K562 (cell line): ENCODE results near the gene UHMK1. TPM values are rescaled to one million over a fixed set of nuclear protein-coding genes. Genes with fewer than 3 reads are reported as not detected.

Source experiments
- ARNT ChIP-seq, 2 experiments: fragments of 450-650 bp; IDR thresholded peaks; 2 replicates each; pipeline ENCODE4 v1.6.1; 2016; ENCODE audit warnings: mild to moderate bottlenecking in 1 of 2
- CLOCK ChIP-seq: fragments of 250-450 bp; sonication (Bioruptor Pico); IDR thresholded peaks from 2 replicates; pipeline ENCODE4 v1.4.0; 2020; ENCODE audit warnings: mild to moderate bottlenecking, moderate library complexity, borderline replicate concordance
- CXXC5 ChIP-seq: fragments of 250-450 bp; sonication (Bioruptor Pico); IDR thresholded peaks from 2 replicates; pipeline ENCODE4 v1.8.0; 2022; ENCODE audit warnings: inconsistent platforms, mild to moderate bottlenecking, moderate library complexity
- ERF ChIP-seq: fragments of 450-650 bp; formaldehyde crosslinking; IDR thresholded peaks from 2 replicates; pipeline ENCODE4 v1.4.0; 2020; ENCODE audit warnings: mild to moderate bottlenecking, mixed read lengths
- ETV6 ChIP-seq, 3 experiments: fragments of 150-350 bp in 1 of 3; sonication (generic) in 1 of 3; formaldehyde crosslinking in 1 of 3; IDR thresholded peaks; 2 replicates each; pipeline versions ENCODE4 v1.6.1 to v1.8.0; 2014 to 2022; ENCODE audit warnings: borderline replicate concordance in 2 of 3, low read depth in 2 of 3, antibody characterized with exemption in 1 of 3, low read length in 1 of 3, mild to moderate bottlenecking in 1 of 3, missing genetic modification reagents in 1 of 3
- FOXK1 ChIP-seq: sonication (generic); formaldehyde crosslinking; IDR thresholded peaks from 2 replicates; pipeline ENCODE4 v1.8.0; 2022; ENCODE audit warnings: missing genetic modification reagents, mild to moderate bottlenecking, borderline replicate concordance
- FOXP4 ChIP-seq: sonication (generic); formaldehyde crosslinking; IDR thresholded peaks from 2 replicates; pipeline ENCODE4 v1.8.0; 2022; ENCODE audit warnings: mild to moderate bottlenecking, missing genetic modification reagents, borderline replicate concordance
- FUS ChIP-seq: fragments of 200-400 bp; formaldehyde crosslinking; optimal IDR thresholded peaks from 2 replicates; pipeline ENCODE3; 2017; ENCODE audit warnings: low read depth, low read length
- GTF2E2 ChIP-seq: fragments of 200-800 bp; sonication (Bioruptor generic); IDR thresholded peaks from 2 replicates; pipeline ENCODE4 v1.6.1; 2016; ENCODE audit warnings: missing genetic modification characterization, missing compliant biosample characterization
- HNRNPUL1 ChIP-seq: fragments of 200-400 bp; formaldehyde crosslinking; IDR thresholded peaks from 2 replicates; pipeline ENCODE4 v1.6.1; 2017; ENCODE audit warnings: low read length
- KLF16 ChIP-seq: IDR thresholded peaks from 2 replicates; pipeline ENCODE4 v1.6.1; 2016; ENCODE audit warnings: antibody characterized with exemption
- MEF2D ChIP-seq: conservative IDR thresholded peaks from 2 replicates; pipeline ENCODE4 v1.6.1; 2016; ENCODE audit warnings: low read depth, missing genetic modification characterization, missing compliant biosample characterization
- MYBL2 ChIP-seq, 2 experiments: fragments of 450-650 bp in 1 of 2; sonication (generic) in 1 of 2; formaldehyde crosslinking in 1 of 2; IDR thresholded peaks; 2 replicates each; pipeline versions ENCODE4 v1.6.1 to v1.8.1; 2017 to 2022; ENCODE audit warnings: borderline replicate concordance in 1 of 2, inconsistent platforms in 1 of 2, low read depth in 1 of 2, mild to moderate bottlenecking in 1 of 2, missing genetic modification reagents in 1 of 2, moderate library complexity in 1 of 2
- RBM34 ChIP-seq: fragments of 200-400 bp; formaldehyde crosslinking; IDR thresholded peaks from 2 replicates; pipeline ENCODE4 v1.6.1; 2018; ENCODE audit warnings: low read length, borderline replicate concordance; ENCODE audit not compliant: insufficient read depth
- SRF ChIP-seq, 2 experiments: fragments of 250-450, 450-650 bp in 1 of 2; sonication (Bioruptor Pico) in 1 of 2; sonication (generic) in 1 of 2; formaldehyde crosslinking; IDR thresholded peaks; 2 replicates each; pipeline versions ENCODE4 v1.5.0 to v1.5.1; 2020 to 2022; ENCODE audit warnings: mild to moderate bottlenecking in 1 of 2, missing genetic modification reagents in 1 of 2
- TFAM ChIP-seq: fragments of 250-450 bp; sonication (Bioruptor Pico); conservative IDR thresholded peaks from 2 replicates; pipeline ENCODE4 v1.5.0; 2021; ENCODE audit warnings: mild to moderate bottlenecking, moderate library complexity
- ZBTB12 ChIP-seq: fragments of 250-450 bp; sonication (Bioruptor Pico); IDR thresholded peaks from 2 replicates; pipeline ENCODE4 v1.4.0; 2020
- ZFX ChIP-seq: sonication (generic); formaldehyde crosslinking; IDR thresholded peaks from 2 replicates; pipeline ENCODE4 v1.8.0; 2022; ENCODE audit warnings: mild to moderate bottlenecking, missing genetic modification reagents, moderate library complexity
- ZNF584 ChIP-seq: fragments of 200-800 bp; sonication (Bioruptor generic); IDR thresholded peaks from 2 replicates; pipeline ENCODE4 v1.6.1; 2016; ENCODE audit warnings: low read depth, mild to moderate bottlenecking, missing genetic modification characterization, missing compliant biosample characterization
- ZNF76 ChIP-seq: fragments of 250-450 bp; sonication (Bioruptor Pico); IDR thresholded peaks from 2 replicates; pipeline ENCODE4 v1.4.0; 2020; ENCODE audit warnings: mild to moderate bottlenecking, moderate library complexity, borderline replicate concordance
- polyA plus RNA-seq, 8 experiments: library from polyadenylated mRNA; depleted of rRNA in 4 of 8; stranded (reverse) in 5 of 8; unstranded in 3 of 8; fragments of >200 nt; fragmentation: Nextera tagmentation in 2 of 8; fragmentation: Illumina TruSeq in 1 of 8; extraction: Ambion mirVana in 2 of 8; extraction: Trizol in 1 of 8; gene quantifications; 2 replicates each; pipeline versions ENCODE4 v1.2.1 to v1.2.3, GENCODE V29; 2011 to 2014; ENCODE audit warnings: inconsistent platforms in 1 of 8, missing spikeins in 1 of 8
- total RNA-seq, 7 experiments: library from RNA; depleted of rRNA in 6 of 7; stranded (reverse); fragments of >200 nt in 6 of 7; fragmentation: Illumina TruSeq in 2 of 7; extraction: Trizol in 2 of 7; gene quantifications; 2 replicates each; pipeline versions ENCODE4 v1.2.1 to v1.2.3, GENCODE V29; 2011 to 2021; ENCODE audit warnings: low replicate concordance in 1 of 7

UHMK1 gene
- total and polyA plus RNA-seq, 9 of the 15 experiments (the other 6 are each of a cell fraction or from before 2014, with no cell fraction given), result 13.1 to 72.4 (median 38.3) TPM

GRCh38 chr1:162561616-162562469 is 64.2 kb downstream of the UHMK1 start, which contains the start of gene UAP1 (continued):
- TF ChIP-seq ZNF584 (CRISPR knock-in tag) (no peak), FOXP4 (CRISPR knock-in tag) (peak; percentile 89), KLF16 (no peak), SRF (CRISPR knock-in tag; IDR thresholded peaks at IDR 0.05) (peak in 1 of 2 experiments; percentile 6; a peak in 1 of 4 replicates), RBM34 (0 out of 2 replicates have a peak, but pooled peaks have one; percentile 57), ZFX (CRISPR knock-in tag) (peak; percentile 89), ARNT (IDR thresholded peaks at IDR 0.05) (no peak), FUS (peak; percentile 95), TFAM (no peak), GTF2E2 (tag) (peak; percentile 84), MYBL2 (IDR thresholded peaks at IDR 0.05; ENCODE audit: low read depth) (no peak), MYBL2 (CRISPR knock-in tag; IDR thresholded peaks at IDR 0.05; ENCODE audit: borderline replicate concordance) (no peak), FOXK1 (CRISPR knock-in tag) (peak; percentile 96; the same call in 1 of the 2 replicates), ETV6 (IDR thresholded peaks at IDR 0.05; ENCODE audit: borderline replicate concordance in 1 of 2, low read depth in 2 of 2, low read length in 1 of 2) (no peak), ETV6 (CRISPR knock-in tag; IDR thresholded peaks at IDR 0.05; ENCODE audit: borderline replicate concordance) (peak; percentile 91), ZNF76 (peak; percentile 76; the same call in 1 of the 2 replicates), ZBTB12 (no peak), MEF2D (no peak), CXXC5 (CRISPR knock-in tag) (peak; percentile 80), ERF (CRISPR knock-in tag) (peak; percentile 45; the same call in 1 of the 2 replicates), CLOCK (CRISPR knock-in tag) (no peak), HNRNPUL1 (no peak)
